K562 (cell line): ENCODE results near the gene DDIT3. TPM values are rescaled to one million over a fixed set of nuclear protein-coding genes. Genes with fewer than 3 reads are reported as not detected.

Experiments used
- BCLAF1 ChIP-seq, 2 experiments: fragments of 450-650 bp in 1 of 2; IDR thresholded peaks; 2 replicates each; pipeline ENCODE4 v1.6.1; 2011 to 2017; ENCODE audit warnings: low read depth in 2 of 2, antibody characterized with exemption in 1 of 2, borderline replicate concordance in 1 of 2, low read length in 1 of 2, mild to moderate bottlenecking in 1 of 2, mixed read lengths in 1 of 2; ENCODE audit not compliant: control insufficient read depth in 1 of 2
- GATAD2A ChIP-seq: fragments of 450-650 bp; IDR thresholded peaks from 2 replicates; pipeline ENCODE4 v1.6.1; 2017
- GTF2F1 ChIP-seq: IDR thresholded peaks from 2 replicates; pipeline ENCODE4 v1.6.1; 2011; ENCODE audit warnings: low read depth, low read length, improper control_type of control experiment
- IFI16 ChIP-seq: fragments of 250-450 bp; sonication (Bioruptor Pico); IDR thresholded peaks from 2 replicates; pipeline ENCODE4 v2.1.2; 2022; ENCODE audit warnings: mild to moderate bottlenecking, inconsistent platforms
- KHSRP ChIP-seq: fragments of 450-650 bp; IDR thresholded peaks from 2 replicates; pipeline ENCODE4 v1.6.1; 2017
- MCM3 ChIP-seq: fragments of 450-650 bp; IDR thresholded peaks from 2 replicates; pipeline ENCODE4 v1.6.1; 2016
- NFE2L1 ChIP-seq: fragments of 450-650 bp; IDR thresholded peaks from 2 replicates; pipeline ENCODE4 v1.6.1; 2016; ENCODE audit warnings: missing genetic modification characterization, low read depth, mild to moderate bottlenecking, missing compliant biosample characterization, moderate library complexity, borderline replicate concordance
- NR2C2 ChIP-seq, 2 experiments: fragments of 200-800 bp in 1 of 2; sonication (Bioruptor generic) in 1 of 2; sonication (generic) in 1 of 2; formaldehyde crosslinking in 1 of 2; IDR thresholded peaks; 2 replicates each; pipeline versions ENCODE4 v1.6.1 to v1.8.0; 2016 to 2022; ENCODE audit warnings: mild to moderate bottlenecking in 1 of 2, missing compliant biosample characterization in 1 of 2, missing genetic modification characterization in 1 of 2, missing genetic modification reagents in 1 of 2
- POLR2A ChIP-seq: fragments of 450-650 bp; conservative IDR thresholded peaks from 2 replicates; pipeline ENCODE4 v1.6.1; 2016
- SP1 ChIP-seq: sonication (generic); formaldehyde crosslinking; IDR thresholded peaks from 2 replicates; pipeline ENCODE4 v1.8.1; 2022; ENCODE audit warnings: mild to moderate bottlenecking, missing genetic modification reagents
- SPI1 ChIP-seq: IDR thresholded peaks from 2 replicates; pipeline ENCODE4 v1.6.1; 2011; ENCODE audit warnings: low read depth, low read length, control low read depth, borderline replicate concordance
- TEAD2 ChIP-seq: fragments of 450-650 bp; IDR thresholded peaks from 2 replicates; pipeline ENCODE4 v1.6.1; 2016; ENCODE audit warnings: missing genetic modification characterization, control low read depth, missing compliant biosample characterization
- ZNF592 ChIP-seq: fragments of 450-650 bp; IDR thresholded peaks from 2 replicates; pipeline ENCODE4 v1.6.1; 2017; ENCODE audit warnings: antibody characterized with exemption, mild to moderate bottlenecking
- ZNF717 ChIP-seq: fragments of 250-450 bp; sonication (Bioruptor Pico); IDR thresholded peaks from 2 replicates; pipeline ENCODE4 v1.5.0; 2021
- polyA plus RNA-seq, 8 experiments: library from polyadenylated mRNA; depleted of rRNA in 4 of 8; stranded (reverse) in 5 of 8; unstranded in 3 of 8; fragments of >200 nt; fragmentation: Nextera tagmentation in 2 of 8; fragmentation: Illumina TruSeq in 1 of 8; extraction: Ambion mirVana in 2 of 8; extraction: Trizol in 1 of 8; gene quantifications; 2 replicates each; pipeline versions ENCODE4 v1.2.1 to v1.2.3, GENCODE V29; 2011 to 2014; ENCODE audit warnings: inconsistent platforms in 1 of 8, missing spikeins in 1 of 8
- total RNA-seq, 7 experiments: library from RNA; depleted of rRNA in 6 of 7; stranded (reverse); fragments of >200 nt in 6 of 7; fragmentation: Illumina TruSeq in 2 of 7; extraction: Trizol in 2 of 7; gene quantifications; 2 replicates each; pipeline versions ENCODE4 v1.2.1 to v1.2.3, GENCODE V29; 2011 to 2021; ENCODE audit warnings: low replicate concordance in 1 of 7

DDIT3 gene
- total and polyA plus RNA-seq, 9 of the 15 experiments (the other 6 are each of a cell fraction or from before 2014, with no cell fraction given): 59.1 to 272 (median 89.9) TPM

GRCh38 chr12:57552306-57552651 lies 32.0 kb upstream of the DDIT3 start (continued):
- no peak for TF ChIP-seq ZNF592
- no peak; the same call in 1 of the 2 replicates for TF ChIP-seq GATAD2A
- TF ChIP-seq IFI16 (CRISPR knock-in tag): no peak
- TF ChIP-seq NR2C2 (CRISPR knock-in tag; IDR thresholded peaks at IDR 0.05): no peak
- TF ChIP-seq NR2C2 (tag; IDR thresholded peaks at IDR 0.05): no peak
- no peak for TF ChIP-seq ZNF717 (CRISPR knock-in tag)
- TF ChIP-seq BCLAF1 (IDR thresholded peaks at IDR 0.05; ENCODE audit: borderline replicate concordance in 1 of 2, control insufficient read depth in 1 of 2, low read depth in 2 of 2, low read length in 1 of 2): no peak
- TF ChIP-seq SPI1: no peak
- no peak for TF ChIP-seq POLR2A
- TF ChIP-seq MCM3: no peak
- TF ChIP-seq NFE2L1 (tag): no peak
- TF ChIP-seq SP1 (CRISPR knock-in tag): no peak
- TF ChIP-seq GTF2F1: no peak
- TF ChIP-seq KHSRP: no peak; the same call in 1 of the 2 replicates
- TF ChIP-seq TEAD2 (tag): no peak
